ENCODE data around the gene GLUL.

Gene GLUL

DNA sequence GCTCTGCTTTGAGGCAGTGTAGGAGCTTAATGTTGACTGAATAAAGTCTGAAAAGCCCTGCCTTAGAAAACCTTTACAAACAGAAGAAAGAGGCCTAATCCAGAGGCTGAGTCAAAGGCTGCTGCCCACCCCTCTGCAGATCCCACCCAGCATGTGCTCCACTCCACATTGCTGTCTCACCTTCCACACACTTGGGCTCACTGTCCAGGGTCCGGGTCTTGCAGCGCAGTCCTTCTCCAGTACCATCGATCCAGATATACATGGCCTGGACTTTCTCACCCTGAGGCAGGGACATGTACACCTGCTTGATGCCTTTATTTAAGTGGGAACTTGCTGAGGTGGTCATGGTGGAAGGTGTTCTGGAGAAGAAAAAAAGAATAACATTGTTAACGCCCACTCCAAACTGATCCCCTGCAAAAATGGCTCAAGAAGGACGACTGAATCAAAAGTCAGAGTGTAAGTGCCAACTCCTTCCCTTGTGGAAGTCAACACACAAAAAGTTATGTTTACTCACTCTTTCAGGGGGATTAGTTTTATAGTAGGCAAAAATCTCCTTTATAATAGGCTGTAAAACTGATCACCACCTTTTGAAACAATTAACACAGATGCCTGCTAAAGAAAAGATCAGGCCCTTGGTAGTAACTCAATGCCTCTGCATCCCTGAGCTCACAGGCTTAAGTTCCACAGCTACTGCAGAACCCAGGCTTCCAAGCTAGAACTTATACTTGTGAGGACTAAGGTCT lies 3.0 kb downstream of the GLUL start:
- Histone ChIP-seq H3K4me3 (ENCODE audit: insufficient read depth in 1 of 2, low read depth in 1 of 2, low read length in 2 of 2) (peak overlapping the region in 1 of 2 experiments; percentile 99), H3K27me3 (ENCODE audit: control insufficient read depth in 1 of 2, insufficient read depth in 1 of 2, low read length in 2 of 2) (no peaks in the 10 kb centered on the region), H3K18ac (ENCODE audit: low read depth in 1 of 2, low read length in 2 of 2) (no peak overlapping the region), H2AFZ (ENCODE audit: low read depth, low read length) (no peak overlapping the region), H4K91ac (ENCODE audit: low read length) (no peak overlapping the region), H2AK5ac (ENCODE audit: low read length, severe bottlenecking) (no peak overlapping the region), H4K8ac (ENCODE audit: low read length) (no peak overlapping the region), H3K4ac (ENCODE audit: low read depth in 1 of 2, low read length in 2 of 2) (no peak overlapping the region), H3K9me3 (ENCODE audit: control insufficient read depth, low read length) (no peaks in the 10 kb centered on the region), H2BK5ac (ENCODE audit: low read depth, low read length, poor library complexity, severe bottlenecking) (no peak overlapping the region), H3K36me3 (ENCODE audit: control insufficient read depth in 1 of 2, insufficient read depth in 2 of 2, low read depth in 1 of 2, low read length in 2 of 2) (peaks cover 34 to 50% of the 10 kb centered on the region in 2 experiments), H3K4me1 (ENCODE audit: control insufficient read depth, insufficient read depth, low read depth, low read length) (peaks cover 9% of the 10 kb centered on the region), H3K27ac (ENCODE audit: low read length, poor library complexity, severe bottlenecking) (no peak overlapping the region), H2BK15ac (ENCODE audit: low read depth, poor library complexity, severe bottlenecking) (no peak overlapping the region), H2BK12ac (ENCODE audit: low read length in 2 of 2) (no peak overlapping the region), H2BK120ac (ENCODE audit: low read depth, low read length) (no peak overlapping the region), H3K14ac (ENCODE audit: low read length in 2 of 2) (no peak overlapping the region), H3K4me2 (ENCODE audit: low read length, poor library complexity, severe bottlenecking) (peak overlapping the region; percentile 31), H3K23ac (ENCODE audit: low read length in 2 of 2) (no peak overlapping the region), H3K79me1 (replicated peaks; ENCODE audit: low read length, poor library complexity, severe bottlenecking) (peaks cover 38% of the 10 kb centered on the region), H3K9ac (ENCODE audit: low read length) (peak overlapping the region; percentile 96)
- DNase-seq: no peak
- 100% methylated on average over 4 of the region's 5 CpGs for WGBS

- H2AFZ ChIP-seq (ENCODE audit: low read depth, low read length): no peak overlapping the region
- WGBS: 93% methylated on average over 2 of the region's 2 CpGs
- no peak for DNase-seq
- H3K23ac ChIP-seq (ENCODE audit: low read length in 2 of 2): no peak overlapping the region
- H2BK120ac ChIP-seq (ENCODE audit: low read depth, low read length): no peak overlapping the region
- H3K36me3 ChIP-seq (ENCODE audit: control insufficient read depth in 1 of 2, insufficient read depth in 2 of 2, low read depth in 1 of 2, low read length in 2 of 2): peaks cover 34 to 60% of the 10 kb centered on the region in 2 experiments
- H3K14ac ChIP-seq (ENCODE audit: low read length in 2 of 2): no peak overlapping the region
- H4K8ac ChIP-seq (ENCODE audit: low read length): no peak overlapping the region
- no peaks in the 10 kb centered on the region for H3K9me3 ChIP-seq (ENCODE audit: control insufficient read depth, low read length)
- H3K9ac ChIP-seq (ENCODE audit: low read length): no peak overlapping the region
- no peak overlapping the region for H3K4me3 ChIP-seq (ENCODE audit: insufficient read depth in 1 of 2, low read depth in 1 of 2, low read length in 2 of 2)
- no peak overlapping the region for H3K4ac ChIP-seq (ENCODE audit: low read depth in 1 of 2, low read length in 2 of 2)
- H2BK15ac ChIP-seq (ENCODE audit: low read depth, poor library complexity, severe bottlenecking): no peak overlapping the region
- peaks cover 9% of the 10 kb centered on the region for H3K4me1 ChIP-seq (ENCODE audit: control insufficient read depth, insufficient read depth, low read depth, low read length)
- no peak overlapping the region for H2BK5ac ChIP-seq (ENCODE audit: low read depth, low read length, poor library complexity, severe bottlenecking)
- H3K18ac ChIP-seq (ENCODE audit: low read depth in 1 of 2, low read length in 2 of 2): no peak overlapping the region
- peaks cover 37% of the 10 kb centered on the region for H3K79me1 ChIP-seq (replicated peaks; ENCODE audit: low read length, poor library complexity, severe bottlenecking)
- H2BK12ac ChIP-seq (ENCODE audit: low read length in 2 of 2): no peak overlapping the region
- no peak overlapping the region for H3K4me2 ChIP-seq (ENCODE audit: low read length, poor library complexity, severe bottlenecking)
- no peak overlapping the region for H2AK5ac ChIP-seq (ENCODE audit: low read length, severe bottlenecking)
- H3K27ac ChIP-seq (ENCODE audit: low read length, poor library complexity, severe bottlenecking): no peak overlapping the region
- no peak overlapping the region for H4K91ac ChIP-seq (ENCODE audit: low read length)
- H3K27me3 ChIP-seq (ENCODE audit: control insufficient read depth in 1 of 2, insufficient read depth in 1 of 2, low read length in 2 of 2): no peaks in the 10 kb centered on the region
Observed at GRCh38 chr1:182387566-182387965, 4.0 kb downstream of the GLUL start.

- H3K27me3 ChIP-seq (ENCODE audit: control insufficient read depth in 1 of 2, insufficient read depth in 1 of 2, low read length in 2 of 2): no peaks in the 10 kb centered on the region
- no peak for DNase-seq
- H4K91ac ChIP-seq (ENCODE audit: low read length): no peak overlapping the region
- no peak overlapping the region for H3K27ac ChIP-seq (ENCODE audit: low read length, poor library complexity, severe bottlenecking)
- no peak overlapping the region for H3K14ac ChIP-seq (ENCODE audit: low read length in 2 of 2)
- no peak overlapping the region for H2AFZ ChIP-seq (ENCODE audit: low read depth, low read length)
- H2BK120ac ChIP-seq (ENCODE audit: low read depth, low read length): no peak overlapping the region
- H3K4ac ChIP-seq (ENCODE audit: low read depth in 1 of 2, low read length in 2 of 2): no peak overlapping the region
- H4K8ac ChIP-seq (ENCODE audit: low read length): no peak overlapping the region
- no peak overlapping the region for H3K4me3 ChIP-seq (ENCODE audit: insufficient read depth in 1 of 2, low read depth in 1 of 2, low read length in 2 of 2)
- no peak overlapping the region for H3K23ac ChIP-seq (ENCODE audit: low read length in 2 of 2)
- no peak overlapping the region for H3K9ac ChIP-seq (ENCODE audit: low read length)
- H2BK12ac ChIP-seq (ENCODE audit: low read length in 2 of 2): no peak overlapping the region
- H2AK5ac ChIP-seq (ENCODE audit: low read length, severe bottlenecking): no peak overlapping the region
- 98% methylated on average over 5 of the region's 5 CpGs for WGBS
- no peak overlapping the region for H3K4me2 ChIP-seq (ENCODE audit: low read length, poor library complexity, severe bottlenecking)
- H3K36me3 ChIP-seq (ENCODE audit: control insufficient read depth in 1 of 2, insufficient read depth in 2 of 2, low read depth in 1 of 2, low read length in 2 of 2): peaks cover 36 to 65% of the 10 kb centered on the region in 2 experiments
- peaks cover 36% of the 10 kb centered on the region for H3K79me1 ChIP-seq (replicated peaks; ENCODE audit: low read length, poor library complexity, severe bottlenecking)
- H3K9me3 ChIP-seq (ENCODE audit: control insufficient read depth, low read length): no peaks in the 10 kb centered on the region
- no peak overlapping the region for H2BK5ac ChIP-seq (ENCODE audit: low read depth, low read length, poor library complexity, severe bottlenecking)
- H2BK15ac ChIP-seq (ENCODE audit: low read depth, poor library complexity, severe bottlenecking): no peak overlapping the region
- peaks cover 7% of the 10 kb centered on the region for H3K4me1 ChIP-seq (ENCODE audit: control insufficient read depth, insufficient read depth, low read depth, low read length)
- no peak overlapping the region for H3K18ac ChIP-seq (ENCODE audit: low read depth in 1 of 2, low read length in 2 of 2)
Observed at GRCh38 chr1:182386980-182387379, 4.6 kb downstream of the GLUL start.

GRCh38 chr1:182385885-182386853 lies 5.4 kb downstream of the GLUL start:
- Histone ChIP-seq H2AK5ac (ENCODE audit: low read length, severe bottlenecking) (no peak overlapping the region), H3K23ac (ENCODE audit: low read length in 2 of 2) (no peak overlapping the region), H3K27me3 (ENCODE audit: control insufficient read depth in 1 of 2, insufficient read depth in 1 of 2, low read length in 2 of 2) (no peaks in the 10 kb centered on the region), H3K27ac (ENCODE audit: low read length, poor library complexity, severe bottlenecking) (no peak overlapping the region), H4K91ac (ENCODE audit: low read length) (no peak overlapping the region), H3K4me2 (ENCODE audit: low read length, poor library complexity, severe bottlenecking) (no peak overlapping the region), H3K79me1 (replicated peaks; ENCODE audit: low read length, poor library complexity, severe bottlenecking) (peaks cover 36% of the 10 kb centered on the region), H2BK12ac (ENCODE audit: low read length in 2 of 2) (no peak overlapping the region), H3K9ac (ENCODE audit: low read length) (no peak overlapping the region), H3K14ac (ENCODE audit: low read length in 2 of 2) (no peak overlapping the region), H3K36me3 (ENCODE audit: control insufficient read depth in 1 of 2, insufficient read depth in 2 of 2, low read depth in 1 of 2, low read length in 2 of 2) (peaks cover 36 to 73% of the 10 kb centered on the region in 2 experiments), H3K4me3 (ENCODE audit: insufficient read depth in 1 of 2, low read depth in 1 of 2, low read length in 2 of 2) (no peak overlapping the region), H3K4ac (ENCODE audit: low read depth in 1 of 2, low read length in 2 of 2) (no peak overlapping the region), H3K9me3 (ENCODE audit: control insufficient read depth, low read length) (no peaks in the 10 kb centered on the region), H4K8ac (ENCODE audit: low read length) (no peak overlapping the region), H2BK15ac (ENCODE audit: low read depth, poor library complexity, severe bottlenecking) (no peak overlapping the region), H3K18ac (ENCODE audit: low read depth in 1 of 2, low read length in 2 of 2) (no peak overlapping the region), H2BK5ac (ENCODE audit: low read depth, low read length, poor library complexity, severe bottlenecking) (no peak overlapping the region), H2AFZ (ENCODE audit: low read depth, low read length) (no peak overlapping the region), H2BK120ac (ENCODE audit: low read depth, low read length) (no peak overlapping the region), H3K4me1 (ENCODE audit: control insufficient read depth, insufficient read depth, low read depth, low read length) (peaks cover 7% of the 10 kb centered on the region)
- no peak for DNase-seq
- WGBS: 99% methylated on average over 6 of the region's 8 CpGs

All from mesenchymal stem cell (in vitro differentiated cells and primary cell).